RWPE2 (cell line): ENCODE measurements around the gene USF1.
"Not testable (repeated sequence)": the region's sequence is repeated elsewhere in the genome, so short reads cannot be mapped to it uniquely, and the experiment has no call there.

Experiments
- ATAC-seq: fragments of 200-7000 bp; cut with Tn5 transposase; 3 replicates; pipeline ENCODE4 v1.9.1; 2021; ENCODE audit warnings: low read depth
- DNase-seq: peaks from one replicate; pipeline ENCODE4 v3.0.0-alpha.2; 2020; ENCODE audit warnings: low spot score
- H3K27ac ChIP-seq: fragments of 450-650 bp; 2 replicates; pipeline ENCODE4 v1.5.1; 2017; ENCODE audit warnings: mild to moderate bottlenecking; ENCODE audit not compliant: poor library complexity, severe bottlenecking
- H3K27me3 ChIP-seq: fragments of 250-450 bp; sonication (Bioruptor Pico); 2 replicates; pipeline ENCODE4 v1.5.1; 2021; ENCODE audit warnings: mild to moderate bottlenecking, moderate library complexity; ENCODE audit not compliant: insufficient read depth, poor library complexity, severe bottlenecking
- H3K36me3 ChIP-seq: fragments of 250-450 bp; sonication (Bioruptor Pico); 2 replicates; pipeline ENCODE4 v1.5.1; 2020; ENCODE audit warnings: low read depth, mild to moderate bottlenecking, moderate library complexity
- H3K4me1 ChIP-seq: fragments of 250-450 bp; sonication (Bioruptor Pico); 2 replicates; pipeline ENCODE4 v1.5.1; 2021; ENCODE audit warnings: mild to moderate bottlenecking, moderate library complexity; ENCODE audit not compliant: insufficient read depth, poor library complexity, severe bottlenecking
- H3K4me3 ChIP-seq: fragments of 250-450 bp; sonication (Bioruptor Pico); 2 replicates; pipeline ENCODE4 v1.5.1; 2021; ENCODE audit warnings: mild to moderate bottlenecking, moderate library complexity; ENCODE audit not compliant: severe bottlenecking
- H3K9me3 ChIP-seq: fragments of 250-450 bp; sonication (Bioruptor Pico); 2 replicates; pipeline ENCODE4 v1.5.1; 2021; ENCODE audit warnings: mild to moderate bottlenecking, moderate library complexity; ENCODE audit not compliant: severe bottlenecking
- CTCF ChIP-seq: fragments of 450-650 bp; IDR thresholded peaks from one replicate; pipeline ENCODE4 v1.5.1; 2017; ENCODE audit warnings: mild to moderate bottlenecking, moderate library complexity; ENCODE audit not compliant: poor library complexity, severe bottlenecking

The USF1 gene

GRCh38 chr1:161033751-161034150, 12.0 kb downstream of the USF1 start:
- H3K36me3 ChIP-seq: 0 out of 2 replicates have a peak, but pooled peaks cover 4% of the 10 kb centered on the region
- peaks cover 15% of the 10 kb centered on the region for H3K4me1 ChIP-seq
- H3K27me3 ChIP-seq: no peaks in the 10 kb centered on the region
- no peak overlapping the region for H3K4me3 ChIP-seq
- H3K27ac ChIP-seq: peak overlapping the region; percentile 15
- DNase-seq (no peak), ATAC-seq (peak; percentile 55; the same call in 1 of the 3 replicates)
- no peaks in the 10 kb centered on the region for H3K9me3 ChIP-seq
- no peak for TF ChIP-seq CTCF

- no peak for ATAC-seq
- no peak for TF ChIP-seq CTCF
- peaks cover 11% of the 10 kb centered on the region for H3K4me1 ChIP-seq
Observed at GRCh38 chr1:161032409-161032808, 13.4 kb downstream of the USF1 start.

GRCh38 chr1:161031874-161032273, 13.9 kb downstream of the USF1 start:
- 0 out of 2 replicates have a peak, but pooled peaks cover 4% of the 10 kb centered on the region for H3K36me3 ChIP-seq

More at GRCh38 chr1:161032409-161032808, 13.4 kb downstream of the USF1 start:
- no peaks in the 10 kb centered on the region for H3K27me3 ChIP-seq
- no peaks in the 10 kb centered on the region for H3K9me3 ChIP-seq
- 0 out of 2 replicates have a peak, but pooled peaks cover 4% of the 10 kb centered on the region for H3K36me3 ChIP-seq
- peak overlapping the region; percentile 15 for H3K27ac ChIP-seq
- H3K4me3 ChIP-seq: no peak overlapping the region
- DNase-seq: no peak

GRCh38 chr1:161029466-161029865, 16.3 kb downstream of the USF1 start:
- not testable (repeated sequence) for DNase-seq, H3K27ac ChIP-seq, ATAC-seq, H3K36me3 ChIP-seq, H3K4me3 ChIP-seq, H3K27me3 ChIP-seq, H3K9me3 ChIP-seq
- peaks cover 11% of the 10 kb centered on the region for H3K4me1 ChIP-seq

More at GRCh38 chr1:161031874-161032273, 13.9 kb downstream of the USF1 start:
- no peak overlapping the region for H3K4me3 ChIP-seq
- H3K9me3 ChIP-seq: no peaks in the 10 kb centered on the region
- no peaks in the 10 kb centered on the region for H3K27me3 ChIP-seq
- H3K4me1 ChIP-seq: peaks cover 11% of the 10 kb centered on the region
- no peak for TF ChIP-seq CTCF
- H3K27ac ChIP-seq: no peak overlapping the region
- ATAC-seq (no peak), DNase-seq (no peak)

- not testable (repeated sequence) for H3K4me1 ChIP-seq, DNase-seq, H3K4me3 ChIP-seq, H3K9me3 ChIP-seq, H3K36me3 ChIP-seq, H3K27me3 ChIP-seq, H3K27ac ChIP-seq
- peak; percentile 41 for ATAC-seq
Observed at GRCh38 chr1:161026954-161027353, 18.8 kb downstream of the USF1 start.

GRCh38 chr1:161022432-161022831, 23.3 kb downstream of the USF1 start:
- not testable (repeated sequence) for H3K27me3 ChIP-seq, H3K9me3 ChIP-seq, H3K4me3 ChIP-seq, ATAC-seq, H3K36me3 ChIP-seq, DNase-seq
- H3K4me1 ChIP-seq: peaks cover 31% of the 10 kb centered on the region
- peak overlapping the region; percentile 89 for H3K27ac ChIP-seq
